KOPT-K1 (cell line): ENCODE measurements around the gene KRT13.

Source experiments
- H3K27ac ChIP-seq: fragments of 200-600 bp; sonication (generic); 2 replicates; pipeline ENCODE4 v1.5.1; 2016; ENCODE audit warnings: antibody characterized with exemption, mild to moderate bottlenecking, low read depth, low read length; ENCODE audit not compliant: poor library complexity, severe bottlenecking
- H3K36me3 ChIP-seq: fragments of 200-600 bp; sonication (generic); 2 replicates; pipeline ENCODE4 v1.5.1; 2017; ENCODE audit warnings: antibody characterized with exemption, mild to moderate bottlenecking, low read length, moderate library complexity; ENCODE audit not compliant: insufficient read depth
- H3K9me3 ChIP-seq: fragments of 200-600 bp; sonication (generic); 2 replicates; pipeline ENCODE4 v1.5.1; 2017; ENCODE audit warnings: antibody characterized with exemption, low read length, mild to moderate bottlenecking; ENCODE audit not compliant: insufficient read depth, poor library complexity, severe bottlenecking

The KRT13 gene

DNA sequence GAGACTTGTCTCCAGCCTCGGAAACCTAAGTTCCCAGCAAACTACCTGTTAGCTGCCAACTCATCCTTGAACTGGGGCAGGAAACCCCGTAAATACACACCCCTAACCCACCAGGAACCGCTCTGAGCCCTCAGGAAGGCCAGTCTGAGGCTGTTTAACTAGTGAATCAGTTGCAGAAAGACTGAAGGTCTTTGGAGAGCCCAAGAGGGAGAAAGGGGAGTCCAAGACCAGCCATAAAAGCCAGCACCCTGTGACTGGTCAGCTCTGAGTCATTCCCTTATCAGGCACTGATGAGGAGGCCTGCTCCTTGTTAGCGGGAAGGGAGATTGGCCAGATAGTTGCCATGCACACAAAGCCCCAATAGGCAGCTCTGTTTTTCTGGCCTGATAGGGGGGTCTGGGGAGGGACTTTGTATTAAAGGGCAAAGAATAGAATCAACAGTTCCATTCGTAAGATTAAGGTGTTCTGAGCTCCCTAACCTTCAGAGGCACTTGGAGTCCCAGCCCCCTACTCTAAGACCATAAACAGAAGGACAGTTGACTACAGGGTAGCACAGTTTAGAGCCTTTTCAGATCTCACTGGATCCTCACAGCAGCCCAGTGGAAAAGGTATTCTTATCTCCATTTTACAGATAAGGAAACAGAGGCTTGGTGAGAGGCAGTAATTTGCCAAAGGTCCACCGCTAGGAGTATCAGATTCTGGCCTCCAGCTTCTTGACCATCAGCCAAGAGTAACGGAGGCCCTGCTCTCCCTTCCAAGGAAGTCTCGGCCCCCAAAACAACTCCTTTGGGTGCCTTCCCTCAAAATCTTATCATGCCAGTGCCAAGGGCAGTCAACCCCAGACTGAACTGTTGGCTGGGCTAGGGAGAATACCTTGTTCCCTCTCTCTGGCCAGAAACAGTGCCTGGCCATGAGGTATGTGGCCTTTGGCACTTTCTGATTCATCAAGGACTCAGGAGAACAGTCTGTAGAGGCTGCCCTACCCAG is 24.9 kb upstream of the KRT13 start:
- Histone ChIP-seq H3K9me3 (no peaks in the 10 kb centered on the region), H3K27ac (no peak overlapping the region), H3K36me3 (no peaks in the 10 kb centered on the region)

DNA sequence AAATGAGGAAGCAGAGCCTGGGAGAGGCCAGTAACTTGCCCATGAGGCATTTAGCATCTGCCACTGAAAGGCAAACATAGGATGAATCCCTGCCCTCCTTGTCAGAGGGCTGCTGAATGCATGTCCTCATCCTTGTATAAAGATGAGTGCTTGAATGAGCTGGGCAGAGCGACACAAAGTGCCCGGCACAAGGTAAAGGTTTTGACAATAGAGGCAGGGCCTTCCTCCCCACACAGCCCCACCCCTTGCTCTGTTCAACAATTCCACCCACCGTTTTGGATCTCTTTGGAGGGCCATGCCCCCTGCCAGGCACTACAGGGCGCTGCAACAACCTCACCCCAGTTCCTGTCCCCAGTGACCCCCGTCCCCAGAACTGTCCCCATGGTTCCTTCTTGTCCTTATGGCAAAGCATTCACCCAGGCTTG is 24.1 kb upstream of the KRT13 start:
- no peaks in the 10 kb centered on the region for H3K36me3 ChIP-seq
- H3K9me3 ChIP-seq = no peaks in the 10 kb centered on the region
- no peak overlapping the region for H3K27ac ChIP-seq

DNA sequence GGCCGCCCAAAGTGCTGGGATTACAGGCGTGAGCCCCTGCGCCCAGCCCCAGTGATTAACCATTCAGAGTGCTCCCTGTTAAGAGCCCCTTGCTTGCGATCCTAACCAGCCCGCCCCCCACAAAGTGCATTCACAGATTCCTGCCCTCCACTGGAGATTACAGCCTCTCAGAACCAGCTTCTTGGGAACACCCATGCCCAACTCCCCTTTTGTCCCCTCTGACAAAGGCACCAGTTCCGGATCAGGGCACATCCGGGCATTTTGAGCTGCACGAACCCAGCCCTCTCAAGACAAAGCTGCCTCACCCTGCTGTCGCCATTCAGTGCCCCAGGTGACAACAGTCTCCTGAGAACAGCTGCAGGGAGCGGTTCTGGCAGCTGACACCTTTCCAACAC is 23.5 kb upstream of the KRT13 start:
- Histone ChIP-seq H3K27ac (no peak overlapping the region), H3K9me3 (no peaks in the 10 kb centered on the region)

GRCh38 chr17:41527063-41528023 is 21.9 kb upstream of the KRT13 start:
- H3K27ac ChIP-seq = no peak overlapping the region
- H3K9me3 ChIP-seq = no peaks in the 10 kb centered on the region
- H3K36me3 ChIP-seq = no peaks in the 10 kb centered on the region

More for the DNA sequence above, 23.5 kb upstream of the KRT13 start:
- H3K36me3 ChIP-seq = no peaks in the 10 kb centered on the region

DNA sequence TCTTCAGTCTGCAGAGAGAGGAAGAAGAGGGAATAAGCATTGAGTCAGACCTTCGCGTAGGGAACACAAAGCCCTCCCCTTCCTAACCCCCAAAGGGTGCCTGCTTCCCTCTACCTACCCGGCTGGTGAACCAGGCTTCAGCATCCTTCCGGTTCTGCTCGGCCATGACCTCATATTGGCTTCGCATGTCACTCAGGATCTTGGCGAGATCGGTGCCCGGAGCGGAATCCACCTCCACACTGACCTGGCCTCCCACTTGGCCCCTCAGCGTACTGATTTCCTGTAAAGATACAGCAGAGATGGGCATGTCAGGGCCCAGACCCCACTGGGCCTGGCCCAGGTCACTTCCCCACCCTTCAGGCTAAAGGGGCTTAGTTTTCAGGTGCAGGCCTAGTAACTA is 18.8 kb upstream of the KRT13 start:
- no peaks in the 10 kb centered on the region for H3K9me3 ChIP-seq
- no peak overlapping the region for H3K27ac ChIP-seq
- H3K36me3 ChIP-seq = no peaks in the 10 kb centered on the region

DNA sequence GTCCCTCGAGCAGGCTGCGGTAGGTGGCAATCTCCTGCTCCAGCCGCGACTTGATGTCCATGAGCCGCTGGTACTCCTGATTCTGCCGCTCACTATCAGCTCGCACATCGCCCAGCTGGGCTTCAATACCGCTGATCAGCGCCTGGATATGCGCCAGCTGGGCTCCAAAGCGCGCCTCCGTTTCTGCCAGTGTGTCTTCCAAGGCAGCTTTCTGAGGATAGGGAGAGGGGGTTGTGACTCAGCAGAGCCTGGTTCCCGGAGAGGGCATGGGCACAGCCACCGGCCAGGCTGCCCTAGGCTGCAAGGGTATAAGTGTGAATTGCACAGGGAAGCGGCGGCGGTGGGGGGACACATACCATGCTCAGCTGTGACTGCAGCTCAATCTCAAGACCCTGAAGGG is 18.4 kb upstream of the KRT13 start:
- H3K27ac ChIP-seq = no peak overlapping the region
- no peaks in the 10 kb centered on the region for H3K9me3 ChIP-seq
- H3K36me3 ChIP-seq = no peaks in the 10 kb centered on the region

DNA sequence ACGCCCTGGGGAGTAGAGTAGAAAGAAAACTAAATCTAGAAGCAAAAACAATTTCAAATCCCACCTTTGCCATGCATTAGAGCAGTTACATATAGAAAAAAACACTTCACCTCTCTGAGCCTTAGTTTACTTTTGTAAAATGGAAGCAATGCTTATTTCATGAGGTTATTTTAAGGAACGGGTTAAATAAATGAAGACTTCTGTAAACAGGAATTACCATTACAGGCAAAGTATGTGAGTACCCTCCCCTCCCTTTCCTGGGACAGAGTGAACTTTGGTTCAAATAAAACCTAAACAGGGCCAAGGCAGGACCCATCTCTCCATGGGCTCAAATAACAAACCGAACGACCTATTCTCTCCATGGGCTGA is 17.8 kb upstream of the KRT13 start:
- H3K36me3 ChIP-seq = no peaks in the 10 kb centered on the region
- H3K27ac ChIP-seq = no peak overlapping the region
- H3K9me3 ChIP-seq = no peaks in the 10 kb centered on the region

DNA sequence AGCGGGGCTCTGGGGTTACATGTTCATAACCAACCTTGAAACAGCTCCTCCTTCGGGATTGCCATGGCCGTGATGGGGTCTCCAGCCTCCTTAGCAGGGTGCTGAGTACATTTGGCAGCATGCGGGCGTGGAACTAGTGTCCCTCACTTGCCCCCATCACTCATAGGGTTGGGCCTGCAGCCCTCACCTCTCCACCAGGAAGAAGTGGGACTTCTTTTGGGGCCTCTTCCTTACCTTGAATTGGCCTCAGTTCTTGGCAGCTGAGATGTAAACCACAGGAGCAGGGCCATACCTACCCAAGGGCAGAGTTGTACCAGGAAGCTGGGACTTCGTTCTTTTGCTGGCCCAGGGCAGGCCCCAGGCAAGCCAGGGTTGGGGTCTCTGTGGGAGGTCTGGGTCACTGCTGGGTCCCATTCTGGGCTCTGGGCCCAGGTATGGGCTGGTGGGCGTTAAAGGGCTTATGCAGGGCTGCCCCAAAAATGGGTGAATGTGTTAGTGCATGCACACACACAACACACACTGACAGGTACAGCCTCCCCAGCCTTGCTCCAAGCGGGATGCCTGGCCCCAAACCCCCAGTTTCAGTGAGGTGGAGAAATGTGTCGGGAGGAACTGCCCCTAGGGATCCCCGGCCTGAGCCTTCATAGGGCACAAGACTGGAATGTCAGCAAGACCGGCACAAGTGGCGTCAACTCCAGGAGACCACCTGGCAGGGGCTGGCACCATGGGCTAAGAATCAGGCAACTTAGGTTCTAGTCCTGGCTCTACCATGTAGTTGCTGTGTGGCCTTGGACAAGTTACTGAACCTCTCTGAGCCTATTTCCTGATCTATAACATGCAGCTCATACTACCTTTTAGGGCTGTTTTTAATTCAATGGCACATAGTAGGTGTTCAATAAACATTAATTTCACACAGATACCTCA is 17.2 kb upstream of the KRT13 start:
- no peaks in the 10 kb centered on the region for H3K36me3 ChIP-seq
- H3K27ac ChIP-seq = no peak overlapping the region
- H3K9me3 ChIP-seq = no peaks in the 10 kb centered on the region

- Histone ChIP-seq H3K36me3 (no peaks in the 10 kb centered on the region), H3K9me3 (no peaks in the 10 kb centered on the region), H3K27ac (no peak overlapping the region)
These were observed 16.3 kb upstream of the KRT13 start for GRCh38 chr17:41521574-41522261.

DNA sequence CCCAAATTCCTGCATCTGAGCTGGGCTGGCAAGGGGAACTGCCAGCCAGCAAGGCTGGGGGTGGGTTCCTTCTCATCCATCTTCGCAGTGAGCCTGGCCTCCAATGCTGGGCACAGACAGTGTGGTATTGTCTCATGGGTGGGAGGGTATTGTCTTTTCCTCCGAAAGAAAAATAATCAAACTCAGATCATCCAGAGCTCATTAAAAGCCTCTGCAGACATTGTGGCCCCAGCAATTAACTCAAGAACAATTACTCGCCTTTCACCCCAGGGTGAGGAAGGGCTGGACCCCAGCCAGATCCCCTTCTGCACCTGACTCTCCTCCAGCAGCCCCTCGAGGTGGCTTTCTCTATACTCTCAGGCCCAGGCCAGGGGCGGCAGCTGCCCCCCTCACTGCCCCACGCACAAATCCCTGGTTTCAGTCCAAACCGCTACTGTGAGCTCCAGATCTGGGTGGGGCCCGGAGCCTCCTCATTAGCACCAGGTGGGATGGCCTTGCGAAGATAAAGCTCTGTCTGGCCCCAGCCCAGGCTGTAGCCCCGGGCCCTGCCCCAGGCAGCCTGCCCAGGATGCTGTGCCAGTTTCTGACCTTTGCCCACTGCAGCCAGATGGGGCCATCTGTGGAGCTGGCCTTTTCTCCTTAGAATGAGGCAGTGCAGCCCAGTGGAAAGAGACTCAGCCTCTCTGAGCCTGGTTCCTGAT is 15.6 kb upstream of the KRT13 start:
- no peaks in the 10 kb centered on the region for H3K9me3 ChIP-seq
- no peak overlapping the region for H3K27ac ChIP-seq
- H3K36me3 ChIP-seq = no peaks in the 10 kb centered on the region

DNA sequence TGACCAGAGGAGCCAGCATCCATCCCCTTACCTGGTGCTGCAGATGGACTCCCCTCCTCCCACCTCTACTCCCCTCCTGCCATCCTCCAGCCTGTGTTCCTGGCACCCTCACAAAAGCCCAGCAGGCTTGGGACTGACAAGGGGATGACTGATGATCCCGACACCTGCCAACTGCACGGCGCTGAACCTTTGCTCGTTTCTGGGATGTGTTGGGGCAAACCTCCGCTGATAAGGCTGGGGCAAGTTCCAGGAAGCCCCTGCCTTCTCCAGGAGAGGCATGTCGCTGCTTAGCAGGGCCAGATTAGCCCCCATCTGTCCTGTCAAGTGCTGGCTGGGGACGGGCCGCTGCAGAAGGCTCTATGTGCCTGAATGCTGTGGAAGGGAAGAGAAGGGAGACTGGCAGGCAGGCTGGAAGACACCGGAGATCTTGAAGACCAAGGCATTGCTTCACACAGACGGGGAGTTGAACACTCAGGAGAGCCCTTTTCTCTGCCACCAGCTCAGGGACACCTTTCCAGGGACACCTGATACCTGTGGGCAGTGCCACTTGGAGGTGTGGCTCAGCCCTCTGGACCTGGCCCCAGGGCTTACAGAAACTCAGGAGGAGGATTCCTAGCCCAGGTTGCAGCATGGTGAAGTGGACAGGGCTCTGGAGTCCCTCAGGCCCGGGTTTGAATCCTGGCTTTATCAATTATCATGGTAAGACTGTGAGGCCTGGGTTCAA is 14.3 kb upstream of the KRT13 start:
- no peaks in the 10 kb centered on the region for H3K9me3 ChIP-seq
- no peak overlapping the region for H3K27ac ChIP-seq
- H3K36me3 ChIP-seq = no peaks in the 10 kb centered on the region

DNA sequence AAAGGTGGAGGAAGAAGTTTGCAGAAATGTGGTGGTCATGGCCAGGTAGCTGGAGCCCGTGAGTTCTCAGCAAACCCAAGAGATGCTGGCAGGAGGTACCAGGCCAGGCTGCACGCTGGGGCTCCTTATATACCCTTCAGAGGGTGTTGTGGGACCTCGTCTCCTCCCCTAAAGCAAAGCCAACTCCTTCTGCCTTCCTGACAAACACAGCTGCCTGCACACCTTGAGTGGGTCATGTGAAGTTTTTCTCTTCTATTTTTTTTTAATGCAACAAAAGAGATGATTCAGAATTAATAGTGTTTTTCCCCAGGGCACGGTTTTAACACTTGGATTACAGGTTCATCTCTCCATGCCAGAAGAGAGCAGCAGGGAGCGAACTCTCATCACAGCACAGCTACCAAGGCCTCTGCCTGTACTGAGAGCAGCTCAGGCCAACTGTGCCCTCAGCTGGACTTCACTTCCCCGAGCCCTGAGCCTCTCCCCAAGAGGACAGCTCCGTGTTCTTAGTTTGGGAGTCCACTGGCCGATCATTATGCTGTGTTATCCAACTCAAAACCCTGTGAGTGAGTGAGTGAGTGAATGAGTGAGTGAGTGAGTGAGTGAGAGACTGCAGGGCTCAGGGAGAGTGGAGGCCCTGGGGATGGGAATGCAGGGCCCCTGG is 13.5 kb upstream of the KRT13 start, which contains the start of gene KRT15:
Gene KRT15, minus strand, starts transcription at position 102 of the 661 bp plus-strand sequence. Its CDS starts 63 bp downstream, at position 39.
- H3K27ac ChIP-seq = no peak within 1 kb of the TSS
- H3K9me3 ChIP-seq = no peaks in the 10 kb centered on the region
- no peaks in the 10 kb centered on the region for H3K36me3 ChIP-seq
